ENCODE data around the gene APBA3. TPM values are rescaled to one million over a fixed set of nuclear protein-coding genes. Genes with fewer than 3 reads are reported as not detected.
A peak's percentile ranks its signal among the peaks of the same experiment; 100 is the strongest.

The APBA3 gene
- total and polyA plus RNA-seq, 2 donors, result 23.7 to 26.1 TPM

- Histone ChIP-seq H3K27ac (ENCODE audit: low read depth in 1 of 2, low read length in 1 of 2) (no peak overlapping the region), H3K4me3 (ENCODE audit: low read length in 2 of 2) (no peak overlapping the region), H3K4me1 (ENCODE audit: control insufficient read depth in 2 of 2, insufficient read depth in 2 of 2, low read length in 2 of 2) (peaks cover 0 to 10% of the 10 kb centered on the region in 2 donors), H3K36me3 (ENCODE audit: control insufficient read depth in 2 of 2, insufficient read depth in 2 of 2, low read length in 1 of 2) (no peaks in the 10 kb centered on the region), H3K9me3 (ENCODE audit: control insufficient read depth in 2 of 2, insufficient read depth in 1 of 2, low read length in 1 of 2) (peaks cover 3 to 20% of the 10 kb centered on the region in 2 donors), H3K27me3 (ENCODE audit: control insufficient read depth in 2 of 2, insufficient read depth in 1 of 2, low read length in 1 of 2) (peaks cover 34 to 65% of the 10 kb centered on the region in 2 donors)
- WGBS, result 33% methylated on average over 9 of the region's 9 CpGs
- no peak for DNase-seq (ENCODE audit: low read depth in 6 of 9, low spot score in 9 of 9)
These were observed 41.1 kb downstream of the APBA3 start for GRCh38 chr19:3720349-3720917.

DNA sequence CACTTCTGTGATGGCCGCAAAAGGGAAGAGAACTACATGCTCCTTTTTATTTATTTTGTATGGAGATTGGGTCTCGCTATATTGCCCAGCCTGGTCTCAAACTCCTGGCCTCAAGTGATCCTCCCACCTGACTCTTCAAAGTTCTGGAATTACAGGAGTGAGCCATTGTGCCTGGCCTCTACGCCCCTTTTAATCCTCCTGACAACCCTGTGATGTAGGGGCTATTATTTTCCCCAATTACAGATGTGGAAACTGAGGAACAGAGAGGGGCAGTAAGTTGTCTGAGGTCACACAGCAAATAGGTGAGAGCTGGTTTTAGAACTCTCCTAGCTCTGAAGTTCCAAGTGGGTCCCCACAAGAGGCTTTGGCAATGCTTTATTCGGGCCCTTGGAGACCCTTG is 41.6 kb downstream of the APBA3 start:
- H3K27ac ChIP-seq (ENCODE audit: low read depth in 1 of 2, low read length in 1 of 2), result no peak overlapping the region
- peaks cover 0 to 10% of the 10 kb centered on the region in 2 donors for H3K4me1 ChIP-seq (ENCODE audit: control insufficient read depth in 2 of 2, insufficient read depth in 2 of 2, low read length in 2 of 2)
- H3K9me3 ChIP-seq (ENCODE audit: control insufficient read depth in 2 of 2, insufficient read depth in 1 of 2, low read length in 1 of 2), result peaks cover 3 to 20% of the 10 kb centered on the region in 2 donors
- H3K4me3 ChIP-seq (ENCODE audit: low read length in 2 of 2), result no peak overlapping the region
- DNase-seq (ENCODE audit: low read depth in 6 of 9, low spot score in 9 of 9), result no peak
- WGBS, result 90% methylated on average over 4 of the region's 4 CpGs
- H3K27me3 ChIP-seq (ENCODE audit: control insufficient read depth in 2 of 2, insufficient read depth in 1 of 2, low read length in 1 of 2), result peaks cover 34 to 59% of the 10 kb centered on the region in 2 donors
- no peaks in the 10 kb centered on the region for H3K36me3 ChIP-seq (ENCODE audit: control insufficient read depth in 2 of 2, insufficient read depth in 2 of 2, low read length in 1 of 2)

GRCh38 chr19:3716147-3716668 is 45.3 kb downstream of the APBA3 start:
- Histone ChIP-seq H3K4me3 (ENCODE audit: low read length in 2 of 2) (no peak overlapping the region), H3K27ac (ENCODE audit: low read depth in 1 of 2, low read length in 1 of 2) (no peak overlapping the region), H3K27me3 (ENCODE audit: control insufficient read depth in 2 of 2, insufficient read depth in 1 of 2, low read length in 1 of 2) (peaks cover 12 to 39% of the 10 kb centered on the region in 2 donors), H3K9me3 (ENCODE audit: control insufficient read depth in 2 of 2, insufficient read depth in 1 of 2, low read length in 1 of 2) (peaks cover 0 to 5% of the 10 kb centered on the region in 2 donors), H3K4me1 (ENCODE audit: control insufficient read depth in 2 of 2, insufficient read depth in 2 of 2, low read length in 2 of 2) (peaks cover 0 to 4% of the 10 kb centered on the region in 2 donors), H3K36me3 (ENCODE audit: control insufficient read depth in 2 of 2, insufficient read depth in 2 of 2, low read length in 1 of 2) (no peaks in the 10 kb centered on the region)
- 93% methylated on average over 16 of the region's 16 CpGs for WGBS
- DNase-seq (ENCODE audit: low read depth in 6 of 9, low spot score in 9 of 9), result no peak

DNA sequence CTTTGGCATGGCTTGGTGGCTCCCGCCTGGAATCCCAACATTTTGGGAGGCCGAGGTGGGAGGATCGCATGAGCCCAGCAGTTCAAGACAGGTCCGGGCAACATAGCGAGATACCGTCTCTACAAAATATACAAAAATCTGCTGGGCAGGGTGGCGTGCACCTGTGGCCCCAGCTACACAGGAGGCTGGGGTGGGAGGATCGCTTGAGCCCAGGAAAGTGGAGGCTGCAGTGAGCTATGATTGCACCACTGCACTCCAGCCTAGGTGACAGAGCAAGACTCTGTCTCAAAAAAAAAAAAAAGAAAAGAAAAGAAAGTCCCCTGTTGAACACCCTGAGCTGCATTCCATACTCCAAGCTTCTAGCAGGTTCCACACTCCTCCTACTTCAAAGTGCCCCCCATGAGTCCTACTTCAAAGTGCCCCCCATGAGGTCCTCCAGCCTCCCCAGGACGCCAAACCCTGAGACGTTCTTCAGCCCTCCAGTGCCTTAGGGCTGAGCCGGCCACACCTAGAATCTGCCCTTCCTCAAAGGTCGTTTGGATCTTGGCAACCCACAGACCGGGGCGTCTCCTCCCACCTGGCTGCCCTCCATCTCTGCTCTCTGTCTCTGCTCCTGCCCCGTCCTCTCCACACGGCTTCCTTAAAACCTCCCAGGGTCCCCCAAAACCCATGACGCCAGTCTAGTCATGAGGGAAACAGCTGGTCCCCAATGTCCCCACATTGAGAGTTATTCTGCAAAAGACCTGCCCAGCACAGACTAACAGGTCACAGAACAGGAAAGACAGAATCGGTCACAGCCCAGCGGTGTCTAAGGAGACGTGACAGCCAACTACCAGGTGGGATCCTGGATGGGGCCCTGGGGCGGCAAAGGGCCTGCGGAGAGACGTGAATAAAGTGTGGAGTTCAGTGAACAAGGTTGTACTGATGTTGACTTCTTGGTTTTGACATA is 48.6 kb downstream of the APBA3 start:
- Histone ChIP-seq H3K27ac (ENCODE audit: low read depth in 1 of 2, low read length in 1 of 2) (no peak overlapping the region), H3K9me3 (ENCODE audit: control insufficient read depth in 2 of 2, insufficient read depth in 1 of 2, low read length in 1 of 2) (no peaks in the 10 kb centered on the region), H3K27me3 (ENCODE audit: control insufficient read depth in 2 of 2, insufficient read depth in 1 of 2, low read length in 1 of 2) (peaks cover 0 to 37% of the 10 kb centered on the region in 2 donors), H3K36me3 (ENCODE audit: control insufficient read depth in 2 of 2, insufficient read depth in 2 of 2, low read length in 1 of 2) (no peaks in the 10 kb centered on the region), H3K4me1 (ENCODE audit: control insufficient read depth in 2 of 2, insufficient read depth in 2 of 2, low read length in 2 of 2) (peaks cover 0 to 2% of the 10 kb centered on the region in 2 donors), H3K4me3 (ENCODE audit: low read length in 2 of 2) (no peak overlapping the region)
- no peak for DNase-seq (ENCODE audit: low read depth in 6 of 9, low spot score in 9 of 9)
- 46% methylated on average over 23 of the region's 23 CpGs for WGBS

DNA sequence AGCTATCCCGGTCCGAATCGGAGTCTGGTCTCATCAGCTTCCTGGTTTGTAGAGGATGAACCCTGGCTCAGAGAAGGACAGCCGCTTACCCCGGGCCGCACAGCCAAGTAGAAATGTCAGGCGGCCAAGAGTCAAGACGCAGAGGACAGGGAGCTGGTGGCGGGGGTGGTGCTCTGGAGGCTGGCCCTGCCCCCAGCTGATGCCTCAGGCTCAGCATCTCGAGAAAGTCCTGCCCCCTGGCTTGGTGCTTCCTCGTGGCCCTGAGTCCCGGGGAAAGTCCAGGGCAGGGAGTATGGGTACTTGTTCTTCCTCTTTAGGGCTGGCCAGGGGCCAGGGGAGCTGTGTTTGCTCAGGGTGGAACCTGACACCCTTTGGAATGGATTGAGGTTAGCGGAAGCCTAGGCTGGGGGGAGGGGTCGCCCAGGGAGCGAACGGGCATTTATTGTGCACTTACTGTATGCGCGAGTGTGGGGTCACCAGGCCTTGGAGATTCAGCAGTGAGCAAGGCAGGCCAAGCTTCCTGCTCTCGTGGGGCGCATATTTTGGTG is 51.2 kb downstream of the APBA3 start:
- DNase-seq (ENCODE audit: low read depth in 6 of 9, low spot score in 9 of 9), result peak in 1 of 9 donors; percentile 30
- WGBS, result 53% methylated on average over 20 of the region's 20 CpGs
- peaks cover 0 to 2% of the 10 kb centered on the region in 2 donors for H3K4me1 ChIP-seq (ENCODE audit: control insufficient read depth in 2 of 2, insufficient read depth in 2 of 2, low read length in 2 of 2)
- H3K36me3 ChIP-seq (ENCODE audit: control insufficient read depth in 2 of 2, insufficient read depth in 2 of 2, low read length in 1 of 2), result no peaks in the 10 kb centered on the region
- no peak overlapping the region for H3K4me3 ChIP-seq (ENCODE audit: low read length in 2 of 2)
- H3K27me3 ChIP-seq (ENCODE audit: control insufficient read depth in 2 of 2, insufficient read depth in 1 of 2, low read length in 1 of 2), result peaks cover 0 to 49% of the 10 kb centered on the region in 2 donors
- no peak overlapping the region for H3K27ac ChIP-seq (ENCODE audit: low read depth in 1 of 2, low read length in 1 of 2)
- H3K9me3 ChIP-seq (ENCODE audit: control insufficient read depth in 2 of 2, insufficient read depth in 1 of 2, low read length in 1 of 2), result no peaks in the 10 kb centered on the region

- H3K36me3 ChIP-seq (ENCODE audit: control insufficient read depth in 2 of 2, insufficient read depth in 2 of 2, low read length in 1 of 2), result no peaks in the 10 kb centered on the region
- no peak for DNase-seq (ENCODE audit: low read depth in 6 of 9, low spot score in 9 of 9)
- whole genome bisulfite sequencing, result 32% methylated on average over 24 of the region's 24 CpGs
- H3K4me1 ChIP-seq (ENCODE audit: control insufficient read depth in 2 of 2, insufficient read depth in 2 of 2, low read length in 2 of 2), result peaks cover 0 to 2% of the 10 kb centered on the region in 2 donors
- H3K9me3 ChIP-seq (ENCODE audit: control insufficient read depth in 2 of 2, insufficient read depth in 1 of 2, low read length in 1 of 2), result no peaks in the 10 kb centered on the region
- H3K27ac ChIP-seq (ENCODE audit: low read depth in 1 of 2, low read length in 1 of 2), result no peak within 1 kb of the TSS
- H3K4me3 ChIP-seq (ENCODE audit: low read length in 2 of 2), result no peak within 1 kb of the TSS
- peaks cover 0 to 49% of the 10 kb centered on the region in 2 donors for H3K27me3 ChIP-seq (ENCODE audit: control insufficient read depth in 2 of 2, insufficient read depth in 1 of 2, low read length in 1 of 2)
These were observed 53.1 kb downstream of the APBA3 start, which contains the start of gene TJP3 for GRCh38 chr19:3708207-3708931. TJP3 (plus strand) TSS chr19:3708384; CDS start chr19:3728433, 20,049 bp downstream.

DNA sequence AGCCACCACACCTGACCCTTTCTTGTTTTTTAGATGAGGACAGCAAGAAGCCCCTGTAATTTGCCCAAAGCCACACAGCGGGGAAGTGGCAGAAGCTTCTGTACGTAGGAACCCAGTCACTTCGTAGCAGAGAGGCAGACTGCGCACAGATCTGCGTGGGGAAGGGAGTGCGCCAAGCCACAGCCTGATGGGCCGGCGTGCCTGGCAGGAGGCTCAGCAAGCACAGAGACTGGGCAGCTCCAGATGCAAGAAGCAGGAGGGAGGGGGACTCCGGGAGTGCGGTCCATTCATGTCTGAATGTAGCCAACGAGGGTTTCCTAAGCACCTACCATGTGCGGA is 53.7 kb downstream of the APBA3 start:
- Histone ChIP-seq H3K4me3 (ENCODE audit: low read length in 2 of 2) (no peak overlapping the region), H3K36me3 (ENCODE audit: control insufficient read depth in 2 of 2, insufficient read depth in 2 of 2, low read length in 1 of 2) (no peaks in the 10 kb centered on the region), H3K9me3 (ENCODE audit: control insufficient read depth in 2 of 2, insufficient read depth in 1 of 2, low read length in 1 of 2) (no peaks in the 10 kb centered on the region), H3K27me3 (ENCODE audit: control insufficient read depth in 2 of 2, insufficient read depth in 1 of 2, low read length in 1 of 2) (peaks cover 0 to 43% of the 10 kb centered on the region in 2 donors), H3K27ac (ENCODE audit: low read depth in 1 of 2, low read length in 1 of 2) (no peak overlapping the region), H3K4me1 (ENCODE audit: control insufficient read depth in 2 of 2, insufficient read depth in 2 of 2, low read length in 2 of 2) (peaks cover 0 to under 1% of the 10 kb centered on the region in 2 donors)
- no peak for DNase-seq (ENCODE audit: low read depth in 6 of 9, low spot score in 9 of 9)
- 88% methylated on average over 12 of the region's 12 CpGs for WGBS

- no peak overlapping the region for H3K27ac ChIP-seq (ENCODE audit: low read depth in 1 of 2, low read length in 1 of 2)
- H3K4me3 ChIP-seq (ENCODE audit: low read length in 2 of 2), result no peak overlapping the region
- H3K27me3 ChIP-seq (ENCODE audit: control insufficient read depth in 2 of 2, insufficient read depth in 1 of 2, low read length in 1 of 2), result peaks cover 0 to 15% of the 10 kb centered on the region in 2 donors
- WGBS, result 9% methylated on average over 1 of the region's 1 CpG
- no peaks in the 10 kb centered on the region for H3K36me3 ChIP-seq (ENCODE audit: control insufficient read depth in 2 of 2, insufficient read depth in 2 of 2, low read length in 1 of 2)
- H3K4me1 ChIP-seq (ENCODE audit: control insufficient read depth in 2 of 2, insufficient read depth in 2 of 2, low read length in 2 of 2), result peaks cover 3 to 12% of the 10 kb centered on the region in 2 donors
- no peaks in the 10 kb centered on the region for H3K9me3 ChIP-seq (ENCODE audit: control insufficient read depth in 2 of 2, insufficient read depth in 1 of 2, low read length in 1 of 2)
- no peak for DNase-seq (ENCODE audit: low read depth in 6 of 9, low spot score in 9 of 9)
These were observed 60.3 kb downstream of the APBA3 start for GRCh38 chr19:3701200-3701599.
